ENCODE results near the gene RGL1.
A peak's percentile ranks its signal among the peaks of the same experiment; 100 is the strongest.

Gene RGL1

DNA sequence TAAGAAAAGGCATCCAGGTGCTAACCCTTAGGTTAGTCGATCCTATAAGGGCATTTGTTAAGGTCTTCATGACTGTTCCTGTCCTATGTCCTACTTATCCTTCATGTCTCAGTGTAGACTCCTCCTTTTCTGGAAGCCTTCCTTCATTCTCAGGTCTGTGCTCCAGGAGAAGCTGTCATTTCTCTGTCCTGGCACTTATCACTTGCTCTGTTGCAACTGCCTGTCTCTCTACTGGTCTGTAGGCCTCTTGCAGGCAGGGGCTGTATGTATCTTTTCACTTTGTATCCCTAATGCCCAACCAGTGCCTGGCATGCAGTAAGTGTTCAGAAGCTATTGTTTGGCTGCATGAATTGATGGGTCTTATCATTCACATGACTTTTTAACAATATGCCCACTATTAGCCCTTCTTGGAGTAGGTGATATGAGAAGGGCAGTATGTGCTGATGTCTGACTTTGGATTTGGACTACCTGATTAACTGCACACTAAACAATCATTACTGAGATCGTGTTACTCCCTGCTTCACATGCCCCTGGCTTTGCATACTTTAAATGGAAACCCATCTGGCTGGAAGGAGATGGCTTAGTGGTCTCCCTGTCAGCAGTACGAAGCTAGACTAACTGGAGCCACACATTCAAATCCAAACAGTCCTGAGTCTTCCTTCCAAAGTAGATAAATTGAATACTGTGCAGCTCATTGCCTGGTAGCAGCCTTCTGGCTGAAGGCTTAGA is 88.8 kb downstream of the RGL1 start:
- DNase-seq: no peak

- no peak for DNase-seq
Observed at GRCh38 chr1:183894290-183894565, 89.3 kb downstream of the RGL1 start.

GRCh38 chr1:183896466-183897048 is 91.6 kb downstream of the RGL1 start:
- DNase-seq: no peak

- DNase-seq: no peak
Observed at GRCh38 chr1:183898001-183898396, 93.1 kb downstream of the RGL1 start.

- DNase-seq: no peak
Observed at GRCh38 chr1:183898610-183899009, 93.7 kb downstream of the RGL1 start.

DNA sequence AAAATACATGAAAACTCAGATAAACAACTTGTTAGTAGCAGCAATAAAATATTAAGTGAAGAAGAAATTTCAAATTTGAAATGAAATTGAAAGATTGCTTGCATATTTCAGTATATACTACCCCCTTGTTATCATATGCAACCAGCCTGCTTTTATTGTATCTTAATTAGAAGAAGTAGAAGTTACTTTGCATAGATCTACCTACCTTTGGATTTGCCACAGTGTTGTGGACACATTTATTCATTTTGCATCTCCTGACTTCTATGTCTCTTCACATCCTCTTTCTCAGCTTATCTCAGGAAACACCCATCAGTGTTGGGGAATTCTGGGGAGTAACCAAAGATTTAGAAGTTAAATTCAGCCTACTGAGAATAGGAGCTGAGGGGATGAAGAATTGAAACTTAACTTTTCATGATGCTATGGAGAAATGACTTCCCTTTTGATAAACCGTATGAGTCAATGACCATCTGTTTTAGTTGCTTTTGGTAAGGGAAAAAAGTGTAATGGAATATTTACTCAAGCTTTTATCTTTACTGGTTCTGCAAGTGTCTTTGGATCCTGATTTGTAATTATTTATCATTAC is 96.9 kb downstream of the RGL1 start:
- DNase-seq: no peak

DNA sequence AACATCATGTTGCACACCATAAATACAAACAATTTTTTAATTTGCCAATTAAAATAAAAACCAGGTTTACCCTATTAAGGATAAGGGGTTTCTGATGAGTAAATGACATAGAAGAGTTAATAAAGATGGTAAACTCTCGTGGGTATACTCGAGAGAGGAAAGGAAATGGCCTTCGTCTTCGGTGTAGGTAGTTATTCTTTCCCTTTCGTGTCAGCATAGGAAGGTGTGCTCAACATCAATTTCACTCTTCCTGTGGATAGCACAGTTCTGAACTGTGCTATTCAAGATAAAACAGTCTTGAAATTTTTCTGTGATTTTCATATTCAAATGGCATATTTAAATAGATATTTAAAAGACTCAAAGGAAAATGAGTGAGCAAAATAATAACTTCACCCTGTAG is 98.2 kb downstream of the RGL1 start:
- DNase-seq: no peak

DNA sequence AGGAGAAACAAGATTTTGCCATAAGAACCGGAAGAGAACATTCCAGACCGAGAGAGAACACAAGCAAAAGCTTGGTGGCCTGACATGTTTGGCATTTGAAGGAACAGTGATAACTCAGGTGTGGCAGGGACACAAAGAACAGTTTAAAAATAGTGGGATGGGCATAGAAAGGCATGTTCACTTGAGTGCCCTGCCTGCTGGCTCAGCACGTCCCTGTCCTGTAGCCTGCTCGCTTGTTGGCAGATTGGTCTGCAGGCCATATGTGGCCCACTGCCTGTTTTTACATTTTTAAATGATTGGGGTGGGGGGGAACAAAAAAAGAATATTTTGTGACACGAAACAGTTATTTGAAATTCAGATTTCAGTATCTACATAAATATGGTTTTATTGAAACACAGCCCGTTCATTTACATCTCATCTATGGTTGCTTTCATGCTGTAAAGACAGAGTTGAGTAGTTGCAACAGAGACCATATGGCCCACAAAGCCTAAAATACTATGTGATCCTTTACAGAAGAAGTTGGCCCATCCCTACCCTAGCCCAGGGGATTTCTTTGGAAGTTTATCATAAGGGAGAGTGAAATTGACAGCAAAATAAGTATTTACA is 100.7 kb downstream of the RGL1 start:
- no peak for DNase-seq

- DNase-seq: no peak
Observed at GRCh38 chr1:183907070-183907469, 102.2 kb downstream of the RGL1 start.

DNA sequence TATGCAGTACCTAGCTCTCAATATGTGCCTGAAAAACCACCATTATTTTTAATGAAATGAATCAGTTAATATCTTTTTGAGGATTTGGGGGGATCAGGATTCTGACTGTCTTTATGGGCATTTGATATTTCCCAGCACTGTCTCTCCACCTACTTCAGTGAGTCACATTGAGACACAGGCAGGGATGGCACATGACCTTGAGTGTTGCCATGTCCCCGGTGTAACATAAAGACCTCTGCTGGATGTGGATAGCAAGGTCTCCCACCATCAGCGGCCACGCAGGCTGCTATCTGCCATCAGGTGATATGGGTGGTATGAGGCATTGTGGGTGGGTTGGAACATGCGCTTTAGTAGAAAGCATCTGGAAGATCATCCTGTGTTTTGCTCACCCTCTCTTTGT is 103.2 kb downstream of the RGL1 start:
- no peak for DNase-seq

GRCh38 chr1:183909672-183910071 is 104.8 kb downstream of the RGL1 start:
- no peak for DNase-seq

GRCh38 chr1:183910845-183911244 is 105.9 kb downstream of the RGL1 start:
- no peak for DNase-seq

DNA sequence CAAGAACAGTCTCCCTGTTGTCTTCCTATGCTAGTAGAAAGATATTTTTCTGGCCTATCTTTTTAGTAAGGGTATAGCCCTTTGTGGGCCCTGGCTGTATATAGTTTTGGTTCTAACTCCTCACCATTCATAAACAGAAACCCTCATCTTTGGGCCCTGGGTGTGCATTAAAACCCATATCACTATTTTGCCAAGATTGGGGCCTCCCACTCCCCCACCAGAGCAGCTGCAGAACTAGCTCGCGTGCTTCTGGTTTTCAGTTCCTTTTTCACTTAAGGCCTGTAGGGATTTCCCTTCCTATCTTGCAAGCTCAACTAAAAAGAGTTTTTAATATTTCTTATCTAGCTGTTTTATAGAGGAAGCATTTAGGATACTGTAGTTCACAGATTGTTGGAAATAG is 106.4 kb downstream of the RGL1 start:
- DNase-seq: no peak

DNA sequence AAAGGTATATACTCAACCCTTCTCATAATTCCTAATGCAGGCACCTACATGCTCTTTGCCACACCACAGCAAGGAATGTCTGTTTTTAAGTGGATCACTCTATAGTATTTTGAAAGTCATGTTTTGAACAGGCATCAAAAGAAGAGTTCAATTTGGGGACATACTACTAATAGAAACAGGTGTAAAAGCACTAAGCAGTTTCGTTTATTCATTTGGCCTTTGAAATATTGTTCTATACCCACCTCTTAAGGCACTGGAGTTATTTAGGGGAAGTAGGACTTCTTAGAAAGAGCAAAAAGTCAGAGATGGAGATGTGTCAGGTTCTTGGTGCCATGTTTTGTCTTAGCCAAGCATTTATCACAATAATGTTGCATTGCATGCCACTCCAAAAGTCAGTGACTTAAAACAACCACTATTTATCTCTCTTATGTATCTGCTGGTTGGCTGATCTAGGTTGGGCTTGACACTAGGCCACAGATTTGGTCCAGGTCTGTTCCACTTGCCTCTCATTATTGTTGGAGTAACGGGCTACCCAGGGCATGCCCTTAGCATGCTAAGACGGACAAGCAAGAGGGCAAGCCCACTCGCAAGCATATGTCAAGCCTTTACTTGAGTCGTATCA is 107.5 kb downstream of the RGL1 start:
- DNase-seq: no peak

DNA sequence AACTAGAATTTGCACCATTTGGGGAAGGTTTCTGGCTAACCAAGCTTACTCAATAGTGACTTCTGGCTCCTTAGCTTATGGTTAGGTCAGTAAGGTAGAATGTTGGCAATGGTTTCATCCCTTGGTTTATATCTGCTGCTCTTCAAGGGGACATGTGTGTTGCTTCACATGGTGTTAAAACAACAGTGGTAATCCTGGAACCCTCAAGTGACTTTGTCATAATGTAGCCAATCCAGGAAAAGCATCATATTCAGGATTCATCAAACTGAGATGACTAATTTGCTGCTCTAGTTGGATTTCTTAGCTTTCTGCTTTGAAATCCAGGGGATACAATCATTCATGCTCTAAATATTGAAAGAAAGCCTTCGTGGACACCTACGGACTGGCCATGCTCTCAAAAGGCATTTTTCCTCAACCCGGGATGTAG is 108.7 kb downstream of the RGL1 start:
- no peak for DNase-seq

DNA sequence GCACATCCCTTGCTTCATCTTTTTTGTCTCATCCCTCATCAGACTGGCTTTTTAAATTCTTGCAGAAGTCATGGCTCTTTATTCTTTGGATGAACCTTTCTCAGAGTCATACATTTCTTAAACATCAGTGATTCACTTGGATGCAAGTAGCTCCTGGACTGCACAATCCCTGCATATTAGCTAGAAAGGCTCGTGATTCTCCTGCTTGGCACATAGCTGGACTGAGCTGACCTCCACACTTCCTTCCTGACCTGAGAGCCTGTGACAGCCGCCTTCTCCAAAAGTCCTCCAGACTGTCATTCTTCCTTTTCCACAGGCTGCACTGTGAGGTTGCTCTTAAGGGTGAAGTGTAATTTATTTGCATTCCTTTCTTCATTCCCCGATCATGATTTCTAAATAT is 109.4 kb downstream of the RGL1 start:
- DNase-seq: no peak

DNA sequence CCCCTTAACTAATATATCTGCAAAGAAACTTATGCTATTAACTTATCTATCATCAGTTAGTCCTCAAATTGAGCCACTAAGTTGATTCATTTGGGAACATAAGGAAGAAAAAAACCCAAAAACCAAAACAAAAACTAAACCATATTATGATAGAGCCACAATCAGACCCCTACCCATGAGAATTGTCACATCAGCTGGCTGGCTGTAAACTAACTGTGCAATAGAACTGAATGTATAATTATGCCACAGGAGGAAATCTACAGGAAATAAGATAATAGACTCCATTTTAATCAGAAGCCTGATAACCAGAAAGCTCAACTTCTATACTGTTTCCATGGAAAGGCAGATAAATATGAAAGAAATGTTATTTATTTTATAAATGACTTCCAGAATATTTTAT is 110.0 kb downstream of the RGL1 start:
- no peak for DNase-seq

DNA sequence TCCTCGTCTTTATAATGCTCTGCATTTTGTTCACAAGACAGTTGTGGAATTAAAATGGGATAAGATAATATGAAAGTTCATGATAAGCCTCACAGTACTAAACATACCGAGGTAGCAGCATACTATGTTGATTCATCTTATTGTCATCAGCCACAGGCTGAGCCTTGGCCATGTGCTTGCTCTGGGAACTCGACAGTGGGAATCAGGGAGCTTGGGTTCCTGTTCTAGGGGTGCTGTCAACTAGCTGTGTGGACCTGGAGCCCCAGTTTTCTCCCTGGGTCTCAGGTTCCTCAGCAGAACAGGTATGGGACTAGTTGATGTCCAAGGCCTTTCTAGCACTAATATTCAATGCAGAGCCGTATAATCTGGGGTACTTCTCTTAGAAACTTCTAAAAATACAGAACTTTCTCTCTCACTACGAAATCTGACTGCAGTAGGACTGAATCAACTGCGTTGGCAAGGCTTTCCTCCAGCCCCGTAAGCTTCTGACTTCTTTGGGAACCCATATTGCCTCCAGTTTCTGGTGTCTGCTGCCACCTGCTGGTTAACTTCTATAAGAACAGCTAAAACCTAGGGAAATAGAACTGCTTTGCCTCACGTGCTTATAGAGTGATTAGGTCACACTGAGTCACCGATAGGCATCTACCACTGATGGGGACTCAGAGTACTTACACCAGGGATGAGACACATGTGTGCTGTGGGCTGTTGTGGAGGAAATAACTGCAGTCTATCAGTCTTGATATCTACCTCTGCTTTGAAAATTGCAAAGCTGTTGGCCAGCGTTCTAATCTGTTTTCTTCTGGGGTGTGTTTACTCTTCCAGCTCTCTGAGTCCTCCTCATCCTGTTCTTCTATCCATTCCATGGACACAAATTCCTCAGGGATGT is 110.9 kb downstream of the RGL1 start:
- peak; percentile 75 for DNase-seq

GRCh38 chr1:183916574-183916973 is 111.7 kb downstream of the RGL1 start:
- DNase-seq: no peak

- DNase-seq: no peak
Observed at GRCh38 chr1:183918589-183918988, 113.7 kb downstream of the RGL1 start.

- no peak for DNase-seq
Observed at GRCh38 chr1:183920651-183921050, 115.7 kb downstream of the RGL1 start.

DNA sequence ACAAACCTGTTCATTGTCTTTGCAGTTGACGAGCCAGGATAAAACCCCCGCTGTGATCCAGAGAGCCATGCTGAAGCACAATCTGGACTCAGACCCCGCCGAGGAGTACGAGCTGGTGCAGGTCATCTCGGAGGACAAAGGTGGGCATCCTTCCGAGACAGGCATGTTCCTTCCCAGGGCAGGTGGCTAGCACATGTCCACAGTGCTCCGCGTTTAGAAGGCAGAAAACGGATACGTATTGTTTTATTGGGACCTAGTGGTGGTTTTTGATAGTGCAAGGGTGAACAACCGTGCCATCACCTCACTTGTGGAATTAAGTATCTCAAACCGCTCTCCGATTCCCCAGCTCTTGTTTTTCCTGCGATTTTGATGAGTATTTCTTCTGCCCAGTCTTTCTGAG is 117.3 kb downstream of the RGL1 start:
- DNase-seq: no peak

DNA sequence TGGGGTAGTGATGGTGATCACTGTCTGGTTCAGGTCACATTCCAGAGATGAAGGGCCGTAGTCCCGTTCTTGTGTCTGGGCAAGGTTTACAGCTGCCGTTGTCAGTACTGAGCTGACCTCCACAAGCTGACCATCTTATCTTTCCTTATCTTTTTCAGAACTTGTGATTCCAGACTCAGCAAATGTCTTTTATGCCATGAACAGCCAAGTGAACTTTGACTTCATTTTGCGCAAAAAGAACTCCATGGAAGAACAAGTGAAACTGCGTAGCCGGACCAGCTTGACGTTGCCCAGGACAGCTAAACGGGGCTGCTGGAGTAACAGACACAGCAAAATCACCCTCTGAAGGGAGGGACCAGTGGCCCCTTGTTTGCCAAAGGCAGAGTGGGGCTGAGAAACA is 121.0 kb downstream of the RGL1 start:
- DNase-seq: no peak

Measured in NCI-H146 (cell line).